Neural cell (in vitro differentiated cells): ENCODE data around the gene KRT5.

Experiments used
- MXI1 ChIP-seq: fragments of 450-650 bp; conservative IDR thresholded peaks from 2 replicates; pipeline ENCODE4 v1.6.1; 2014; ENCODE audit warnings: antibody characterized with exemption, mild to moderate bottlenecking; ENCODE audit not compliant: poor library complexity, severe bottlenecking
- TAF1 ChIP-seq: IDR thresholded peaks from 2 replicates; pipeline ENCODE4 v1.6.1; 2012; ENCODE audit warnings: low read depth
- TF ChIP-seq, protein P1 (sequence below): fragments of 450-650 bp; IDR thresholded peaks from 2 replicates; pipeline ENCODE4 v1.5.1; 2014; ENCODE audit warnings: antibody characterized with exemption, mild to moderate bottlenecking, moderate library complexity; ENCODE audit not compliant: poor library complexity, severe bottlenecking

DNA sequence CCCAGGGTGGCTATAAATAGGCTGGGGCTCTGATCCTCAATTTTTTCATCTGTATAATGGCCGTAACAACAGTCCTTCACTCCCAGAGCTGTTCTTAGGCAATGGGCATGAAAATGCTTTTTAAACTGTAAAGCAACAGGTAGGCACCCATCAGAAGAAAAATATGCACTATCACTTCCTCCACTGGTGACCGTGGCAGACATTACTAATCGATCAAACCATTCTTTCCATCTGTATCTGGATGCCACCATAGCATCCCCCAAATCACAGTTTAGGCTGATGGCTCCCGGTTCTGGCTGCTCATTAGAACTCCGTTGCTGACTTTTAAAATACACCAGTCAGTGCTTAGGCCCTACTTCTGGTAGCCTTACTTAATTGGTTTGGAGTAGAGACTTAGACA, 21.5 kb upstream of the KRT5 start:
- TF ChIP-seq, protein P1, sequence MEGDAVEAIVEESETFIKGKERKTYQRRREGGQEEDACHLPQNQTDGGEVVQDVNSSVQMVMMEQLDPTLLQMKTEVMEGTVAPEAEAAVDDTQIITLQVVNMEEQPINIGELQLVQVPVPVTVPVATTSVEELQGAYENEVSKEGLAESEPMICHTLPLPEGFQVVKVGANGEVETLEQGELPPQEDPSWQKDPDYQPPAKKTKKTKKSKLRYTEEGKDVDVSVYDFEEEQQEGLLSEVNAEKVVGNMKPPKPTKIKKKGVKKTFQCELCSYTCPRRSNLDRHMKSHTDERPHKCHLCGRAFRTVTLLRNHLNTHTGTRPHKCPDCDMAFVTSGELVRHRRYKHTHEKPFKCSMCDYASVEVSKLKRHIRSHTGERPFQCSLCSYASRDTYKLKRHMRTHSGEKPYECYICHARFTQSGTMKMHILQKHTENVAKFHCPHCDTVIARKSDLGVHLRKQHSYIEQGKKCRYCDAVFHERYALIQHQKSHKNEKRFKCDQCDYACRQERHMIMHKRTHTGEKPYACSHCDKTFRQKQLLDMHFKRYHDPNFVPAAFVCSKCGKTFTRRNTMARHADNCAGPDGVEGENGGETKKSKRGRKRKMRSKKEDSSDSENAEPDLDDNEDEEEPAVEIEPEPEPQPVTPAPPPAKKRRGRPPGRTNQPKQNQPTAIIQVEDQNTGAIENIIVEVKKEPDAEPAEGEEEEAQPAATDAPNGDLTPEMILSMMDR: no peak
- no peak for TF ChIP-seq MXI1
- no peak for TF ChIP-seq TAF1
